ENCODE results near the gene ERC2.

- TF ChIP-seq, protein P1, sequence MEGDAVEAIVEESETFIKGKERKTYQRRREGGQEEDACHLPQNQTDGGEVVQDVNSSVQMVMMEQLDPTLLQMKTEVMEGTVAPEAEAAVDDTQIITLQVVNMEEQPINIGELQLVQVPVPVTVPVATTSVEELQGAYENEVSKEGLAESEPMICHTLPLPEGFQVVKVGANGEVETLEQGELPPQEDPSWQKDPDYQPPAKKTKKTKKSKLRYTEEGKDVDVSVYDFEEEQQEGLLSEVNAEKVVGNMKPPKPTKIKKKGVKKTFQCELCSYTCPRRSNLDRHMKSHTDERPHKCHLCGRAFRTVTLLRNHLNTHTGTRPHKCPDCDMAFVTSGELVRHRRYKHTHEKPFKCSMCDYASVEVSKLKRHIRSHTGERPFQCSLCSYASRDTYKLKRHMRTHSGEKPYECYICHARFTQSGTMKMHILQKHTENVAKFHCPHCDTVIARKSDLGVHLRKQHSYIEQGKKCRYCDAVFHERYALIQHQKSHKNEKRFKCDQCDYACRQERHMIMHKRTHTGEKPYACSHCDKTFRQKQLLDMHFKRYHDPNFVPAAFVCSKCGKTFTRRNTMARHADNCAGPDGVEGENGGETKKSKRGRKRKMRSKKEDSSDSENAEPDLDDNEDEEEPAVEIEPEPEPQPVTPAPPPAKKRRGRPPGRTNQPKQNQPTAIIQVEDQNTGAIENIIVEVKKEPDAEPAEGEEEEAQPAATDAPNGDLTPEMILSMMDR (conservative IDR thresholded peaks at IDR 0.05; ENCODE audit: low read depth, low read length): no peak
- no peak for TF ChIP-seq EZH2 (IDR thresholded peaks at IDR 0.05; ENCODE audit: borderline replicate concordance, low read depth, low read length, poor library complexity, severe bottlenecking)
Observed at GRCh38 chr3:55630921-55631299, 837.4 kb downstream of the ERC2 start.

Measured in A673 (cell line).